H9 (cell line): ENCODE data around the gene PRODH2. TPM values are rescaled to one million over a fixed set of nuclear protein-coding genes. Genes with fewer than 3 reads are reported as not detected.

Source experiments
- DNase-seq: peaks from one replicate; pipeline ENCODE4 v3.0.0-alpha.2; 2017
- H2AFZ ChIP-seq: one replicate; pipeline ENCODE4 v1.6.1; 2013; ENCODE audit warnings: mild to moderate bottlenecking, low read length, control low read depth, moderate library complexity
- H2AK5ac ChIP-seq: 2 replicates; pipeline ENCODE4 v1.6.1; 2013; ENCODE audit warnings: low read length, control low read depth, mixed read lengths; ENCODE audit not compliant: insufficient read length
- H2BK120ac ChIP-seq: one replicate; pipeline ENCODE4 v1.6.1; 2013; ENCODE audit warnings: low read depth, mild to moderate bottlenecking, low read length, control low read depth, inconsistent platforms; ENCODE audit not compliant: poor library complexity, severe bottlenecking
- H2BK12ac ChIP-seq: 2 replicates; pipeline ENCODE4 v1.6.1; 2013; ENCODE audit warnings: low read length, control low read depth, mixed read lengths, low read depth; ENCODE audit not compliant: insufficient read length
- H2BK15ac ChIP-seq: 2 replicates; pipeline ENCODE4 v1.6.1; 2013; ENCODE audit warnings: low read depth, low read length, control low read depth
- H2BK20ac ChIP-seq: one replicate; pipeline ENCODE4 v1.6.1; 2013; ENCODE audit warnings: low read depth, mild to moderate bottlenecking, low read length, control low read depth, inconsistent platforms; ENCODE audit not compliant: poor library complexity, severe bottlenecking
- H2BK5ac ChIP-seq: 2 replicates; pipeline ENCODE4 v1.6.1; 2013; ENCODE audit warnings: low read length, control low read depth, mixed read lengths; ENCODE audit not compliant: insufficient read length
- H3K14ac ChIP-seq: 2 replicates; pipeline ENCODE4 v1.6.1; 2013; ENCODE audit warnings: low read length, control low read depth; ENCODE audit not compliant: insufficient read depth
- H3K18ac ChIP-seq: 2 replicates; pipeline ENCODE4 v1.6.1; 2013; ENCODE audit warnings: low read depth, mild to moderate bottlenecking, mixed read lengths, low read length, control low read depth; ENCODE audit not compliant: insufficient read length
- H3K23ac ChIP-seq: 2 replicates; pipeline ENCODE4 v1.6.1; 2013; ENCODE audit warnings: low read length, control low read depth, mixed read lengths, low read depth; ENCODE audit not compliant: insufficient read length
- H3K23me2 ChIP-seq: 2 replicates; pipeline ENCODE4 v1.6.1; 2013; ENCODE audit warnings: low read depth, mild to moderate bottlenecking, mixed read lengths, low read length, control low read depth; ENCODE audit not compliant: insufficient read length, poor library complexity, severe bottlenecking
- H3K27ac ChIP-seq: 2 replicates; pipeline ENCODE4 v1.5.1; 2013; ENCODE audit warnings: low read length, control low read depth, mixed read lengths, low read depth; ENCODE audit not compliant: insufficient read length
- H3K27me3 ChIP-seq: 2 replicates; pipeline ENCODE4 v1.6.1; 2013; ENCODE audit warnings: low read length, control low read depth, inconsistent platforms; ENCODE audit not compliant: insufficient read depth
- H3K4ac ChIP-seq: 2 replicates; pipeline ENCODE4 v1.6.1; 2013; ENCODE audit warnings: low read depth, mild to moderate bottlenecking, control low read depth, inconsistent platforms, low read length, moderate library complexity
- H3K4me1 ChIP-seq: 2 replicates; pipeline ENCODE4 v1.6.1; 2013; ENCODE audit warnings: low read length, control low read depth, inconsistent platforms; ENCODE audit not compliant: insufficient read depth
- H3K4me2 ChIP-seq: 2 replicates; pipeline ENCODE4 v1.6.1; 2013; ENCODE audit warnings: low read length, control low read depth, mixed read lengths; ENCODE audit not compliant: insufficient read length, insufficient read depth
- H3K56ac ChIP-seq: 2 replicates; pipeline ENCODE4 v1.6.1; 2013; ENCODE audit warnings: low read depth, mild to moderate bottlenecking, mixed read lengths, low read length, control low read depth; ENCODE audit not compliant: insufficient read length
- H3K79me1 ChIP-seq: 2 replicates; pipeline ENCODE4 v1.6.1; 2013; ENCODE audit warnings: low read depth, mild to moderate bottlenecking, moderate library complexity, low read length, control low read depth, inconsistent platforms; ENCODE audit not compliant: insufficient read depth, poor library complexity, severe bottlenecking
- H3K79me2 ChIP-seq: 2 replicates; pipeline ENCODE4 v1.6.1; 2013; ENCODE audit warnings: low read length, control low read depth, inconsistent platforms; ENCODE audit not compliant: insufficient read depth
- H3K9ac ChIP-seq: 2 replicates; pipeline ENCODE4 v1.6.1; 2013; ENCODE audit warnings: low read length, control low read depth, mixed read lengths; ENCODE audit not compliant: insufficient read length; ENCODE audit errors: extremely low read depth
- H3K9me3 ChIP-seq: one replicate; pipeline ENCODE4 v1.6.1; 2013; ENCODE audit warnings: low read depth, low read length, inconsistent platforms; ENCODE audit not compliant: control insufficient read depth
- H3T11ph ChIP-seq: one replicate; pipeline ENCODE4 v1.6.1; 2013; ENCODE audit warnings: mild to moderate bottlenecking, low read length, control low read depth, inconsistent platforms
- H4K20me1 ChIP-seq: one replicate; pipeline ENCODE4 v1.6.1; 2013; ENCODE audit not compliant: control insufficient read depth, insufficient read length, insufficient read depth
- H4K5ac ChIP-seq: 2 replicates; pipeline ENCODE4 v1.6.1; 2013; ENCODE audit warnings: low read depth, mild to moderate bottlenecking, mixed read lengths, low read length, control low read depth; ENCODE audit not compliant: insufficient read length
- H4K8ac ChIP-seq: replicated peaks from 2 replicates; pipeline ENCODE4 v1.6.1; 2013; ENCODE audit warnings: low read length, control low read depth, mixed read lengths, low read depth; ENCODE audit not compliant: insufficient read length
- H4K91ac ChIP-seq: 2 replicates; pipeline ENCODE4 v1.6.1; 2013; ENCODE audit warnings: low read depth, mild to moderate bottlenecking, moderate library complexity, mixed read lengths, low read length, control low read depth; ENCODE audit not compliant: insufficient read length
- H3K27ac Mint-ChIP-seq, 3 experiments: 2 replicates in 2 of 3; 3 replicates in 1 of 3; pipeline ENCODE4 v1.8.0; 2020 to 2021; ENCODE audit warnings: mixed read lengths in 3 of 3, mild to moderate bottlenecking in 1 of 3, moderate library complexity in 1 of 3
- H3K27me3 Mint-ChIP-seq: 2 replicates; pipeline ENCODE4 v1.8.0; 2021; ENCODE audit warnings: low read depth, mild to moderate bottlenecking, moderate library complexity, mixed read lengths
- H3K36me3 Mint-ChIP-seq, 3 experiments: 2 replicates in 2 of 3; 3 replicates in 1 of 3; pipeline ENCODE4 v1.8.0; 2020 to 2021; ENCODE audit warnings: low read depth in 3 of 3, mixed read lengths in 3 of 3; ENCODE audit not compliant: insufficient read depth in 1 of 3
- H3K4me1 Mint-ChIP-seq, 2 experiments: 2 replicates each; pipeline ENCODE4 v1.8.0; 2020; ENCODE audit warnings: mixed read lengths in 2 of 2
- H3K4me3 Mint-ChIP-seq, 2 experiments: 2 replicates in 1 of 2; 3 replicates in 1 of 2; pipeline ENCODE4 v1.8.0; 2020 to 2021; ENCODE audit warnings: mild to moderate bottlenecking in 2 of 2, mixed read lengths in 2 of 2, moderate library complexity in 1 of 2
- H3K9me3 Mint-ChIP-seq, 2 experiments: 2 replicates in 1 of 2; 3 replicates in 1 of 2; pipeline ENCODE4 v1.8.0; 2020; ENCODE audit warnings: mild to moderate bottlenecking in 2 of 2, mixed read lengths in 2 of 2, moderate library complexity in 1 of 2
- WGBS: extraction: QIAGEN DNeasy Blood & Tissue Kit; methylation state at CpG from one replicate; pipeline ENCODE4 v1.1.7; 2013; ENCODE audit warnings: missing lambda C conversion rate, low lambda C conversion rate, mixed read lengths; ENCODE audit not compliant: insufficient read length; ENCODE audit errors: extremely low coverage; 5-methylcytosine and 5-hydroxymethylcytosine counted together
- total RNA-seq: library from RNA; stranded (reverse); gene quantifications from 2 replicates; pipeline ENCODE4 v1.2.1, GENCODE V29; 2021
- TF ChIP-seq, protein P1 (sequence below): fragments of 200-600 bp; sonication (generic); conservative IDR thresholded peaks from 3 replicates; pipeline ENCODE4 v1.8.0; 2021; ENCODE audit warnings: antibody characterized with exemption, mild to moderate bottlenecking

The PRODH2 gene
- total RNA-seq, 1 experiment from 2014 or later: not detected

- Histone ChIP-seq H3K4me1 (peaks cover 3% of the 10 kb centered on the region; the same call in 1 of the 2 replicates), H3K27ac (no peak overlapping the region), H3K23me2 (no peaks in the 10 kb centered on the region), H2AFZ (no peak overlapping the region), H3K27me3 (no peaks in the 10 kb centered on the region), H3K9ac (no peak overlapping the region), H3K9me3 (no peaks in the 10 kb centered on the region), H3T11ph (no peak overlapping the region), H2BK12ac (no peak overlapping the region), H4K91ac (no peak overlapping the region), H3K56ac (no peak overlapping the region), H2AK5ac (no peak overlapping the region), H3K14ac (no peak overlapping the region), H3K4ac (no peak overlapping the region), H2BK120ac (no peak overlapping the region), H3K4me2 (no peak overlapping the region), H3K79me1 (no peaks in the 10 kb centered on the region), H2BK20ac (no peak overlapping the region), H4K5ac (no peak overlapping the region), H4K8ac (no peak overlapping the region), H4K20me1 (no peaks in the 10 kb centered on the region), H3K79me2 (no peaks in the 10 kb centered on the region), H3K18ac (no peak overlapping the region), H3K23ac (no peak overlapping the region), H2BK15ac (no peak overlapping the region), H2BK5ac (no peak overlapping the region)
- Mint-ChIP-seq H3K4me1 (peaks cover 13 to 18% of the 10 kb centered on the region in 2 experiments), H3K27me3 (peaks cover 9% of the 10 kb centered on the region), H3K4me3 (no peak overlapping the region; a peak in 1 of 5 replicates), H3K27ac (peak overlapping the region in 2 of 3 experiments; percentile 88 to 95; a peak in 3 of 7 replicates), H3K36me3 (no peaks in the 10 kb centered on the region), H3K9me3 (peaks cover 2 to 3% of the 10 kb centered on the region in 2 experiments; a peak in 2 of 5 replicates)
- WGBS: no CpG with 5 or more reads among the region's 9 CpGs
- TF ChIP-seq, protein P1, sequence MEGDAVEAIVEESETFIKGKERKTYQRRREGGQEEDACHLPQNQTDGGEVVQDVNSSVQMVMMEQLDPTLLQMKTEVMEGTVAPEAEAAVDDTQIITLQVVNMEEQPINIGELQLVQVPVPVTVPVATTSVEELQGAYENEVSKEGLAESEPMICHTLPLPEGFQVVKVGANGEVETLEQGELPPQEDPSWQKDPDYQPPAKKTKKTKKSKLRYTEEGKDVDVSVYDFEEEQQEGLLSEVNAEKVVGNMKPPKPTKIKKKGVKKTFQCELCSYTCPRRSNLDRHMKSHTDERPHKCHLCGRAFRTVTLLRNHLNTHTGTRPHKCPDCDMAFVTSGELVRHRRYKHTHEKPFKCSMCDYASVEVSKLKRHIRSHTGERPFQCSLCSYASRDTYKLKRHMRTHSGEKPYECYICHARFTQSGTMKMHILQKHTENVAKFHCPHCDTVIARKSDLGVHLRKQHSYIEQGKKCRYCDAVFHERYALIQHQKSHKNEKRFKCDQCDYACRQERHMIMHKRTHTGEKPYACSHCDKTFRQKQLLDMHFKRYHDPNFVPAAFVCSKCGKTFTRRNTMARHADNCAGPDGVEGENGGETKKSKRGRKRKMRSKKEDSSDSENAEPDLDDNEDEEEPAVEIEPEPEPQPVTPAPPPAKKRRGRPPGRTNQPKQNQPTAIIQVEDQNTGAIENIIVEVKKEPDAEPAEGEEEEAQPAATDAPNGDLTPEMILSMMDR: no peak
- DNase-seq: no peak
These were observed 4.2 kb upstream of the PRODH2 start for GRCh38 chr19:35816846-35817245.
